ENCODE results near the gene GPRIN3.

The GPRIN3 gene
- long read RNA-seq, partial matches to known transcripts, result 0 of 1 reads
- long read RNA-seq, other reads (novel, unspliced or antisense), result 1 of 1 reads

GRCh38 chr4:89307446-89308160 lies at the start of gene GPRIN3:
Gene GPRIN3 (minus strand): TSS chr4:89307800. CDS start chr4:89250110, 57,690 bp downstream.
- TF ChIP-seq GABPA (IDR thresholded peaks at IDR 0.05; ENCODE audit: low read depth) (no peak), SPI1 (IDR thresholded peaks at IDR 0.05; ENCODE audit: borderline replicate concordance, low read depth) (no peak)
- Histone ChIP-seq H3K27me3 (ENCODE audit: insufficient read depth, poor library complexity, severe bottlenecking) (peaks cover 15% of the 10 kb centered on the region), H3K27ac (replicated peaks) (no peak within 1 kb of the TSS), H3K4me3 (replicated peaks; ENCODE audit: insufficient read depth, low read length) (peak within 1 kb of the TSS; percentile 68)
- no peak for DNase-seq (ENCODE audit: low read depth in 1 of 2, low spot score in 1 of 2)

- TF ChIP-seq CTCF (IDR thresholded peaks at IDR 0.05; ENCODE audit: insufficient read depth, low read length) (no peak), POLR2AphosphoS5 (IDR thresholded peaks at IDR 0.05; ENCODE audit: low read depth) (no peak), REST (IDR thresholded peaks at IDR 0.05; ENCODE audit: insufficient replicate concordance, low read depth) (no peak)
- Histone ChIP-seq H3K27me3 (ENCODE audit: insufficient read depth, poor library complexity, severe bottlenecking) (no peaks in the 10 kb centered on the region), H3K27ac (replicated peaks) (no peak overlapping the region), H3K4me3 (replicated peaks; ENCODE audit: insufficient read depth, low read length) (no peak overlapping the region)
- DNase-seq (ENCODE audit: low read depth in 1 of 2, low spot score in 1 of 2), result no peak
Measured at GRCh38 chr4:89357340-89357739, 49.7 kb upstream of the GPRIN3 start.

- no peak for TF ChIP-seq POLR2AphosphoS5 (IDR thresholded peaks at IDR 0.05; ENCODE audit: low read depth)
- no peak for TF ChIP-seq REST (IDR thresholded peaks at IDR 0.05; ENCODE audit: insufficient replicate concordance, low read depth)
- TF ChIP-seq SPI1 (IDR thresholded peaks at IDR 0.05; ENCODE audit: borderline replicate concordance, low read depth), result no peak
- no peak for TF ChIP-seq CTCF (IDR thresholded peaks at IDR 0.05; ENCODE audit: insufficient read depth, low read length)
- no peak for TF ChIP-seq GABPA (IDR thresholded peaks at IDR 0.05; ENCODE audit: low read depth)
- Histone ChIP-seq H3K4me3 (replicated peaks; ENCODE audit: insufficient read depth, low read length) (no peak overlapping the region), H3K27ac (replicated peaks) (no peak overlapping the region), H3K27me3 (ENCODE audit: insufficient read depth, poor library complexity, severe bottlenecking) (no peaks in the 10 kb centered on the region)
- DNase-seq (ENCODE audit: low read depth in 1 of 2, low spot score in 1 of 2), result no peak
Measured at GRCh38 chr4:89356086-89356485, 48.5 kb upstream of the GPRIN3 start.

- TF ChIP-seq CTCF (IDR thresholded peaks at IDR 0.05; ENCODE audit: insufficient read depth, low read length) (no peak), POLR2AphosphoS5 (IDR thresholded peaks at IDR 0.05; ENCODE audit: low read depth) (no peak), SPI1 (IDR thresholded peaks at IDR 0.05; ENCODE audit: borderline replicate concordance, low read depth) (no peak), GABPA (IDR thresholded peaks at IDR 0.05; ENCODE audit: low read depth) (no peak), REST (IDR thresholded peaks at IDR 0.05; ENCODE audit: insufficient replicate concordance, low read depth) (no peak)
- DNase-seq (ENCODE audit: low read depth in 1 of 2, low spot score in 1 of 2), result no peak
- Histone ChIP-seq H3K4me3 (replicated peaks; ENCODE audit: insufficient read depth, low read length) (no peak overlapping the region), H3K27ac (replicated peaks) (no peak overlapping the region), H3K27me3 (ENCODE audit: insufficient read depth, poor library complexity, severe bottlenecking) (no peaks in the 10 kb centered on the region)
Measured at GRCh38 chr4:89353514-89353913, 45.9 kb upstream of the GPRIN3 start.

All from HL-60 (cell line).